IMR-90 (cell line): ENCODE measurements around the gene MYOF. TPM values are rescaled to one million over a fixed set of nuclear protein-coding genes. Genes with fewer than 3 reads are reported as not detected.
A peak's percentile ranks its signal among the peaks of the same experiment; 100 is the strongest.

ENCODE experiments used
- ATAC-seq: fragments of 200-7000 bp; cut with Tn5 transposase; 2 replicates; pipeline ENCODE4 v1.9.1; 2020; ENCODE audit warnings: low read depth, mild to moderate bottlenecking, moderate library complexity
- BruUV-seq: library from RNA; stranded (reverse); fragments of 400-500 nt; replicated peaks from 2 replicates; lab custom pipeline; 2021; lab: Mats Ljungman, UMichigan
- CTCF ChIA-PET: fragments of 300-600 bp; formaldehyde crosslinking; extraction: SDS; loops from one replicate; lab custom pipeline; 2021; ENCODE audit warnings: antibody characterized with exemption; lab: Yijun Ruan, JAX
- POLR2A ChIA-PET: fragments of 300-600 bp; sonication (Branson Sonifier 250); formaldehyde crosslinking; loops from one replicate; lab custom pipeline; 2022; ENCODE audit warnings: antibody characterized with exemption; ENCODE audit not compliant: unreplicated experiment; lab: Charles Lee
- DNase-seq: peaks from one replicate; pipeline ENCODE4 v3.0.0; 2013
- H2AFZ ChIP-seq: replicated peaks from 2 replicates; pipeline ENCODE3; 2013; ENCODE audit warnings: low read length, mild to moderate bottlenecking; ENCODE audit not compliant: poor library complexity
- H2AK5ac ChIP-seq: 2 replicates; pipeline ENCODE4 v1.6.1; 2013; ENCODE audit warnings: low read depth, low read length, inconsistent platforms
- H2AK9ac ChIP-seq: replicated peaks from 2 replicates; pipeline ENCODE3; 2013; ENCODE audit warnings: mild to moderate bottlenecking, low read depth, low read length, moderate library complexity; ENCODE audit not compliant: poor library complexity
- H2BK120ac ChIP-seq: 2 replicates; pipeline ENCODE4 v1.6.1; 2013; ENCODE audit warnings: low read depth, low read length, inconsistent platforms
- H2BK15ac ChIP-seq: 3 replicates; pipeline ENCODE4 v1.6.1; 2013; ENCODE audit warnings: low read depth, low read length, inconsistent platforms
- H2BK20ac ChIP-seq: 2 replicates; pipeline ENCODE4 v1.6.1; 2013; ENCODE audit warnings: low read depth, mild to moderate bottlenecking, inconsistent platforms, low read length, moderate library complexity
- H2BK5ac ChIP-seq: 2 replicates; pipeline ENCODE4 v1.6.1; 2013; ENCODE audit warnings: mild to moderate bottlenecking, low read depth, low read length, inconsistent platforms; ENCODE audit not compliant: poor library complexity, severe bottlenecking
- H3K14ac ChIP-seq: replicated peaks from 2 replicates; pipeline ENCODE4 v1.6.1; 2013; ENCODE audit warnings: low read depth, low read length, inconsistent platforms
- H3K18ac ChIP-seq: 2 replicates; pipeline ENCODE4 v1.6.1; 2013; ENCODE audit warnings: low read depth, low read length, control low read depth
- H3K23ac ChIP-seq: 2 replicates; pipeline ENCODE4 v1.6.1; 2013; ENCODE audit warnings: low read depth, low read length, inconsistent platforms
- H3K27ac ChIP-seq: 2 replicates; pipeline ENCODE4 v1.5.1; 2013; ENCODE audit warnings: mild to moderate bottlenecking, control low read depth, low read length; ENCODE audit not compliant: insufficient read depth
- H3K27me3 ChIP-seq: 2 replicates; pipeline ENCODE4 v1.6.1; 2013; ENCODE audit warnings: low read length; ENCODE audit not compliant: control insufficient read depth, insufficient read depth
- H3K36me3 ChIP-seq: 2 replicates; pipeline ENCODE4 v1.6.1; 2013; ENCODE audit warnings: low read length, mixed read lengths; ENCODE audit not compliant: control insufficient read depth, insufficient read depth
- H3K4ac ChIP-seq: 2 replicates; pipeline ENCODE4 v1.6.1; 2013; ENCODE audit warnings: low read depth, low read length, inconsistent platforms
- H3K4me1 ChIP-seq: 2 replicates; pipeline ENCODE4 v1.6.1; 2013; ENCODE audit warnings: low read length, mixed read lengths; ENCODE audit not compliant: control insufficient read depth, insufficient read depth
- H3K4me2 ChIP-seq: 2 replicates; pipeline ENCODE4 v1.6.1; 2013; ENCODE audit warnings: low read depth, mild to moderate bottlenecking, control low read depth, low read length, moderate library complexity
- H3K4me3 ChIP-seq: 2 replicates; pipeline ENCODE4 v1.5.1; 2013; ENCODE audit warnings: low read depth, mild to moderate bottlenecking, control low read depth, low read length, moderate library complexity; ENCODE audit not compliant: insufficient read depth
- H3K56ac ChIP-seq: 2 replicates; pipeline ENCODE4 v1.6.1; 2013; ENCODE audit warnings: low read length, inconsistent platforms; ENCODE audit not compliant: insufficient read depth; ENCODE audit errors: extremely low read depth
- H3K79me1 ChIP-seq, 2 experiments: 2 replicates each; pipeline ENCODE4 v1.6.1; 2013; ENCODE audit warnings: low read length in 2 of 2, inconsistent platforms in 1 of 2, low read depth in 1 of 2
- H3K9ac ChIP-seq: 2 replicates; pipeline ENCODE4 v1.6.1; 2013; ENCODE audit warnings: low read depth, low read length, control low read depth
- H3K9me1 ChIP-seq: 2 replicates; pipeline ENCODE4 v1.6.1; 2013; ENCODE audit warnings: low read length, inconsistent platforms; ENCODE audit not compliant: insufficient read depth
- H3K9me3 ChIP-seq: 2 replicates; pipeline ENCODE4 v1.6.1; 2013; ENCODE audit warnings: low read length; ENCODE audit not compliant: control insufficient read depth, insufficient read depth
- H4K20me1 ChIP-seq: 2 replicates; pipeline ENCODE4 v1.6.1; 2013; ENCODE audit warnings: low read length, inconsistent platforms; ENCODE audit not compliant: insufficient read depth
- H4K5ac ChIP-seq: 2 replicates; pipeline ENCODE4 v1.6.1; 2013; ENCODE audit warnings: mild to moderate bottlenecking, low read depth, low read length, control low read depth
- H4K8ac ChIP-seq, 2 experiments: 2 replicates each; pipeline ENCODE4 v1.6.1; 2013; ENCODE audit warnings: low read depth in 2 of 2, low read length in 2 of 2, control low read depth in 1 of 2, inconsistent platforms in 1 of 2
- H4K91ac ChIP-seq: 2 replicates; pipeline ENCODE4 v1.6.1; 2013; ENCODE audit warnings: low read depth, low read length, inconsistent platforms; ENCODE audit not compliant: insufficient read depth
- CEBPB ChIP-seq: IDR thresholded peaks from 2 replicates; pipeline ENCODE4 v1.6.1; 2012; ENCODE audit warnings: low read depth, low read length, improper control_type of control experiment
- ELK1 ChIP-seq: fragments of 150-350 bp; IDR thresholded peaks from 2 replicates; pipeline ENCODE4 v1.6.1; 2016; ENCODE audit warnings: low read depth, mild to moderate bottlenecking, low read length, moderate library complexity, borderline replicate concordance
- NFE2L2 ChIP-seq: fragments of 150-350 bp; IDR thresholded peaks from 2 replicates; pipeline ENCODE4 v1.6.1; 2016; ENCODE audit warnings: low read depth, mild to moderate bottlenecking, low read length
- RAD21 ChIP-seq: IDR thresholded peaks from 2 replicates; pipeline ENCODE4 v1.6.1; 2012; ENCODE audit warnings: low read length, improper control_type of control experiment
- RFX5 ChIP-seq: IDR thresholded peaks from 2 replicates; pipeline ENCODE4 v1.8.0; 2012; ENCODE audit warnings: low read depth, mild to moderate bottlenecking, low read length, moderate library complexity
- WGBS, 2 experiments: methylation state at CpG; one replicate each; pipeline versions ENCODE4 v1.1.5 to v1.1.7; 2013; ENCODE audit warnings: missing lambda C conversion rate in 2 of 2; ENCODE audit not compliant: insufficient read length in 1 of 2; ENCODE audit errors: extremely low coverage in 2 of 2; 5-methylcytosine and 5-hydroxymethylcytosine counted together
- dilution Hi-C: fragments of 300-500 bp; cut with HindIII; formaldehyde crosslinking; loops from one replicate; pipeline ENCODE4 v1.14.3; 2018; ENCODE audit warnings: low sequenced_read_pairs; ENCODE audit not compliant: unreplicated experiment
- in situ Hi-C: fragments of 300-500 bp; cut with MboI; formaldehyde crosslinking; loops from 3 replicates; pipeline ENCODE4 v1.14.3; 2019; ENCODE audit warnings: low sequenced_read_pairs, inconsistent platforms, mixed read lengths
- intact Hi-C: fragments of 100-400 bp; cut with micrococcal nuclease; formaldehyde crosslinking; loops from 2 replicates; pipeline ENCODE4 v1.10.0; 2022
- polyA plus RNA-seq, 3 experiments: library from polyadenylated mRNA; depleted of rRNA; stranded (reverse); fragments of >200 nt; gene quantifications; 2 replicates each; pipeline ENCODE4 v1.2.3, GENCODE V29; 2012; ENCODE audit warnings: low replicate concordance in 1 of 3
- total RNA-seq: library from RNA; depleted of rRNA; stranded (reverse); fragments of >200 nt; gene quantifications from 2 replicates; pipeline ENCODE4 v1.2.3, GENCODE V29; 2012

Gene MYOF
- total and polyA plus RNA-seq, 2 of the 4 experiments (the other 2 are of a cell fraction) = 221 to 281 TPM

GRCh38 chr10:93495654-93496321 is 13.7 kb upstream of the MYOF start:
- peak overlapping the region; percentile 91 for H3K4me2 ChIP-seq
- H3K9ac ChIP-seq = peak overlapping the region; percentile 70
- no peak overlapping the region for H2BK20ac ChIP-seq
- in situ Hi-C loops (no loop called here), dilution Hi-C loops (no loop called here), intact Hi-C loops (no loop called here)
- peak overlapping the region; percentile 58 for H3K27ac ChIP-seq
- H3K23ac ChIP-seq = peak overlapping the region; percentile 96
- H2AK9ac ChIP-seq = peak overlapping the region; percentile 73
- peak overlapping the region; percentile 66; the same call in 1 of the 2 replicates for H3K56ac ChIP-seq
- no peaks in the 10 kb centered on the region for H4K20me1 ChIP-seq
- no peaks in the 10 kb centered on the region for H3K27me3 ChIP-seq
- H3K4me1 ChIP-seq = no peaks in the 10 kb centered on the region
- ATAC-seq = peak; percentile 53
- peak overlapping the region; percentile 80 for H3K4ac ChIP-seq
- peak overlapping the region; percentile 63 for H3K4me3 ChIP-seq
- H3K9me3 ChIP-seq = no peaks in the 10 kb centered on the region
- no peak for TF ChIP-seq NFE2L2
- peak; percentile 23; the same call in 1 of the 2 replicates for TF ChIP-seq CEBPB
- no peak for TF ChIP-seq RAD21
- TF ChIP-seq ELK1 = no peak
- no peak for TF ChIP-seq RFX5
- H2AK5ac ChIP-seq = peak overlapping the region; percentile 70; the same call in 1 of the 2 replicates
- peak overlapping the region; percentile 84 for H4K91ac ChIP-seq
- H3K9me1 ChIP-seq = no peaks in the 10 kb centered on the region
- ChIA-PET CTCF (interaction anchor here (0.6 to 1.3 kb wide), 4 partner anchors 10 to 611 kb away, joined by 3 to 4 read pairs (median 3); partner anchors contain the start of gene MYOF), POLR2A (interaction anchor here (0.5 to 0.9 kb wide), 2 partner anchors 14 to 114 kb away, joined by 3 to 6 read pairs; no protein-coding TSS in a partner anchor)
- H3K14ac ChIP-seq = peak overlapping the region; percentile 90
- no peaks in the 10 kb centered on the region for H3K36me3 ChIP-seq
- H2AFZ ChIP-seq = peak overlapping the region; percentile 95
- H2BK120ac ChIP-seq = peak overlapping the region; percentile 2; the same call in 1 of the 2 replicates
- WGBS, 2 experiments = no CpG with 5 or more reads among the region's 28 CpGs
- H2BK5ac ChIP-seq = peak overlapping the region; percentile 14
- no TSS peak for BruUV-seq
- no peak for DNase-seq
- H4K8ac ChIP-seq = peak overlapping the region; percentile 78 to 87
- peaks cover 15 to 17% of the 10 kb centered on the region in 2 experiments for H3K79me1 ChIP-seq
- H4K5ac ChIP-seq = peak overlapping the region; percentile 9
- peak overlapping the region; percentile 77; the same call in 1 of the 3 replicates for H2BK15ac ChIP-seq
- peak overlapping the region; percentile 7; the same call in 1 of the 2 replicates for H3K18ac ChIP-seq
